GM12878 (cell line): ENCODE measurements around the gene CD82. TPM values are rescaled to one million over a fixed set of nuclear protein-coding genes. Genes with fewer than 3 reads are reported as not detected.

ENCODE experiments used
- ATAC-seq: fragments of 200-7000 bp; cut with Tn5 transposase; 3 replicates; pipeline ENCODE4 v1.9.1; 2020; ENCODE audit warnings: mild to moderate bottlenecking, moderate library complexity
- BruUV-seq: library from RNA; stranded (reverse); fragments of 400-500 nt; replicated peaks from 2 replicates; lab custom pipeline; 2021; lab: Mats Ljungman, UMichigan
- CTCF ChIA-PET: fragments of 300-600 bp; sonication (Branson Sonifier 250); formaldehyde crosslinking; extraction: SDS; loops from one replicate; lab custom pipeline; 2021; ENCODE audit warnings: inconsistent platforms; lab: Yijun Ruan, JAX
- POLR2A ChIA-PET: fragments of 350-600 bp; formaldehyde crosslinking; extraction: SDS; loops from one replicate; lab custom pipeline; 2021; ENCODE audit warnings: inconsistent platforms; lab: Charles Lee
- RAD21 ChIA-PET: fragments of 300-600 bp; sonication (Branson Sonifier 250); formaldehyde crosslinking; loops from one replicate; lab custom pipeline; 2023; ENCODE audit warnings: antibody characterized with exemption; ENCODE audit not compliant: unreplicated experiment; lab: Charles Lee
- SMC1A ChIA-PET: fragments of 300-600 bp; sonication (Branson Sonifier 250); formaldehyde crosslinking; loops from one replicate; lab custom pipeline; 2023; ENCODE audit not compliant: unreplicated experiment, uncharacterized antibody; lab: Charles Lee
- DNase-seq: peaks from one replicate; pipeline ENCODE4 v3.0.0-alpha.2; 2011; ENCODE audit warnings: low read depth, low spot score
- FAIRE-seq: peaks from 3 replicates; lab custom pipeline; 2011; peaks lifted over from hg19 to GRCh38; lab: Jason Lieb, UNC
- H2AFZ ChIP-seq: 2 replicates; pipeline ENCODE4 v1.6.0; 2011; ENCODE audit warnings: low read depth, low read length, control low read depth; ENCODE audit not compliant: control insufficient read depth
- H3K27ac ChIP-seq: 2 replicates; pipeline ENCODE4 v1.5.1; 2011; ENCODE audit warnings: control low read depth; ENCODE audit not compliant: control insufficient read depth, insufficient read depth
- H3K27me3 ChIP-seq, 2 experiments: replicated peaks in 1 of 2; 2 replicates each; pipeline versions ENCODE4 v1.6.0 to v1.6.1; 2011; ENCODE audit warnings: low read length in 1 of 2; ENCODE audit not compliant: control insufficient read depth in 2 of 2, insufficient read depth in 2 of 2
- H3K36me3 ChIP-seq, 2 experiments: 2 replicates each; pipeline ENCODE4 v1.5.1; 2011; ENCODE audit warnings: low read length in 1 of 2; ENCODE audit not compliant: control insufficient read depth in 2 of 2, insufficient read depth in 2 of 2
- H3K4me1 ChIP-seq: 2 replicates; pipeline ENCODE4 v1.6.1; 2011; ENCODE audit warnings: mild to moderate bottlenecking, low read length, moderate library complexity, mixed read lengths; ENCODE audit not compliant: control insufficient read depth, insufficient read depth
- H3K4me2 ChIP-seq: 2 replicates; pipeline ENCODE4 v1.6.0; 2011; ENCODE audit warnings: control low read depth; ENCODE audit not compliant: control insufficient read depth, insufficient read depth
- H3K4me3 ChIP-seq: fragments of 200-600 bp; sonication (generic); 2 replicates; pipeline ENCODE4 v1.5.1; 2016
- H3K79me2 ChIP-seq: 2 replicates; pipeline ENCODE4 v1.6.0; 2011; ENCODE audit warnings: low read length; ENCODE audit not compliant: control insufficient read depth, insufficient read depth
- H3K9ac ChIP-seq: 2 replicates; pipeline ENCODE4 v1.8.0; 2011; ENCODE audit warnings: low read length, control low read depth, mixed read lengths; ENCODE audit not compliant: control insufficient read depth, insufficient read depth
- H3K9me3 ChIP-seq: replicated peaks from 3 replicates; pipeline ENCODE4 v1.5.1; 2011; ENCODE audit warnings: mild to moderate bottlenecking, low read length; ENCODE audit not compliant: control insufficient read depth, insufficient read depth
- H4K20me1 ChIP-seq: 2 replicates; pipeline ENCODE4 v1.6.0; 2011; ENCODE audit not compliant: control insufficient read depth, insufficient read depth
- CBFB ChIP-seq: IDR thresholded peaks from 2 replicates; pipeline ENCODE4 v1.6.1; 2016; ENCODE audit warnings: antibody characterized with exemption, low read depth
- CUX1 ChIP-seq: IDR thresholded peaks from 2 replicates; pipeline ENCODE4 v1.6.1; 2012; ENCODE audit warnings: improper control_type of control experiment, low read depth, low read length; ENCODE audit not compliant: insufficient replicate concordance
- IRF5 ChIP-seq: fragments of 450-650 bp; IDR thresholded peaks from 2 replicates; pipeline ENCODE4 v1.6.1; 2017; ENCODE audit warnings: borderline replicate concordance
- MLLT1 ChIP-seq: fragments of 450-650 bp; IDR thresholded peaks from 2 replicates; pipeline ENCODE4 v1.6.1; 2016; ENCODE audit warnings: mild to moderate bottlenecking
- NFYA ChIP-seq: IDR thresholded peaks from 2 replicates; pipeline ENCODE4 v1.6.1; 2011; ENCODE audit warnings: low read depth, mild to moderate bottlenecking, low read length, improper control_type of control experiment, borderline replicate concordance
- TBL1XR1 ChIP-seq: IDR thresholded peaks from 2 replicates; pipeline ENCODE4 v1.6.1; 2012; ENCODE audit warnings: low read depth, low read length, improper control_type of control experiment
- ZBED1 ChIP-seq: IDR thresholded peaks from 2 replicates; pipeline ENCODE4 v1.6.1; 2016; ENCODE audit warnings: borderline replicate concordance
- ZSCAN29 ChIP-seq: fragments of 450-650 bp; IDR thresholded peaks from 2 replicates; pipeline ENCODE4 v1.6.1; 2017; ENCODE audit warnings: mild to moderate bottlenecking, moderate library complexity
- WGBS: methylation state at CpG from one replicate; pipeline ENCODE4 v1.1.6; 2016; ENCODE audit warnings: low lambda C conversion rate; ENCODE audit not compliant: insufficient replicate concordance, insufficient coverage; ENCODE audit errors: missing lambda C conversion rate; 5-methylcytosine and 5-hydroxymethylcytosine counted together
- in situ Hi-C: fragments of 300-500 bp; cut with MboI; formaldehyde crosslinking; loops from 9 replicates; pipeline ENCODE4 v1.14.3; 2018; ENCODE audit warnings: mixed read lengths
- intact Hi-C: fragments of 100-400 bp; cut with micrococcal nuclease; formaldehyde crosslinking; loops from one replicate; pipeline ENCODE4 v1.14.2; 2022; ENCODE audit not compliant: unreplicated experiment
- polyA plus RNA-seq, 11 experiments: library from polyadenylated mRNA; depleted of rRNA in 4 of 11; unstranded in 6 of 11; stranded (reverse) in 5 of 11; fragments of >200 nt; fragmentation: Nextera tagmentation in 4 of 11; fragmentation: Illumina TruSeq in 1 of 11; extraction: Ambion mirVana in 4 of 11; extraction: Trizol in 1 of 11; gene quantifications; 1 replicate in 1 of 11; 2 replicates in 10 of 11; pipeline versions ENCODE4 v1.2.1 to v1.2.3, GENCODE V29; 2011 to 2016; ENCODE audit warnings: inconsistent platforms in 2 of 11, missing spikeins in 2 of 11, low read depth in 1 of 11
- total RNA-seq, 4 experiments: library from RNA; depleted of rRNA in 3 of 4; stranded (reverse); fragments of >200 nt in 3 of 4; fragmentation: Illumina TruSeq in 1 of 4; extraction: Trizol in 1 of 4; gene quantifications; 2 replicates each; pipeline versions ENCODE4 v1.2.1 to v1.2.3, GENCODE V29; 2013 to 2021

Gene CD82
- total and polyA plus RNA-seq, 10 of the 15 experiments (the other 5 are each of a cell fraction or from before 2014, with no cell fraction given): 5.2 to 180 (median 84.7) TPM

GRCh38 chr11:44583353-44583669, 17.8 kb downstream of the CD82 start:
- CTCF ChIA-PET: interaction anchor here (0.9 to 1.4 kb wide), 7 partner anchors 9 to 34 kb away, joined by 3 to 5 read pairs (median 4); no protein-coding TSS in a partner anchor
- SMC1A ChIA-PET: interaction anchor here (0.9 to 2.4 kb wide), 8 partner anchors 12 to 30 kb away, joined by 3 to 12 read pairs (median 5); no protein-coding TSS in a partner anchor
- no peak overlapping the region for H3K4me2 ChIP-seq
- ATAC-seq: no peak
- H3K27ac ChIP-seq: no peak overlapping the region
- no peak overlapping the region for H3K4me3 ChIP-seq
- H3K79me2 ChIP-seq: peaks cover 48% of the 10 kb centered on the region
- TF ChIP-seq CBFB (no peak), NFYA (no peak)
- TF ChIP-seq, all 136 proteins: peak for 0
- no peak for FAIRE-seq
- Histone ChIP-seq H3K27me3 (no peaks in the 10 kb centered on the region), H3K9ac (no peak overlapping the region), H3K9me3 (no peaks in the 10 kb centered on the region; the same call in 2 of the 3 replicates), H3K36me3 (peaks cover 14 to 24% of the 10 kb centered on the region in 2 experiments; a peak in 3 of 4 replicates), H3K4me1 (peaks cover 7% of the 10 kb centered on the region), H2AFZ (no peak overlapping the region), H4K20me1 (no peaks in the 10 kb centered on the region; the same call in 1 of the 2 replicates)
- intact Hi-C loops: no loop called here
- in situ Hi-C loops: loop anchor here (25.0 kb wide), 1 partner anchor 1221 kb away; the partner anchor contains the start of gene TTC17
- no peak for DNase-seq
- 100% methylated on average over 2 of the region's 2 CpGs for WGBS
- POLR2A ChIA-PET: interaction anchor here (0.7 to 1.6 kb wide), 2 partner anchors 9 to 29 kb away, joined by 6 to 8 read pairs; no protein-coding TSS in a partner anchor
- RAD21 ChIA-PET: interaction anchor here (0.9 to 1.3 kb wide), 2 partner anchors 18 to 26 kb away, joined by 3 to 4 read pairs; no protein-coding TSS in a partner anchor
- BruUV-seq: no TSS peak

- POLR2A ChIA-PET: no interaction called here
- BruUV-seq: no TSS peak
- Histone ChIP-seq H2AFZ (no peak overlapping the region), H3K4me2 (no peak overlapping the region), H3K4me1 (no peaks in the 10 kb centered on the region; the same call in 1 of the 2 replicates), H3K9ac (no peak overlapping the region), H3K27me3 (no peaks in the 10 kb centered on the region), H3K27ac (no peak overlapping the region), H3K9me3 (no peaks in the 10 kb centered on the region; the same call in 2 of the 3 replicates), H4K20me1 (no peaks in the 10 kb centered on the region; the same call in 1 of the 2 replicates), H3K36me3 (peaks cover 18 to 24% of the 10 kb centered on the region in 2 experiments), H3K4me3 (no peak overlapping the region), H3K79me2 (peaks cover 28% of the 10 kb centered on the region)
- no peak for FAIRE-seq
- intact Hi-C loops (no loop called here), in situ Hi-C loops (loop anchor here (25.0 kb wide), 1 partner anchor 1223 kb away; the partner anchor contains the start of gene TTC17)
- CTCF ChIA-PET: interaction anchor here (1.5 to 1.7 kb wide), 2 partner anchors 12 to 30 kb away, joined by 4 read pairs; no protein-coding TSS in a partner anchor
- RAD21 ChIA-PET: no interaction called here
- SMC1A ChIA-PET: interaction anchor here (1.0 to 1.8 kb wide), 3 partner anchors 8 to 16 kb away, joined by 3 read pairs; no protein-coding TSS in a partner anchor
- no peak for DNase-seq
- WGBS: 96% methylated on average over 5 of the region's 5 CpGs
- no peak for ATAC-seq
- TF ChIP-seq ZBED1: no peak
- no peak for TF ChIP-seq CUX1
- TF ChIP-seq IRF5: no peak
- TF ChIP-seq ZSCAN29: no peak
- TF ChIP-seq MLLT1: no peak
- TF ChIP-seq TBL1XR1: no peak
These were observed 20.0 kb downstream of the CD82 start for GRCh38 chr11:44585421-44585820.
